Liver (tissue), 9 donors: ENCODE measurements around the gene WWOX. TPM values are rescaled to one million over a fixed set of nuclear protein-coding genes. Genes with fewer than 3 reads are reported as not detected.

Source experiments
- DNase-seq: peaks from one replicate; pipeline ENCODE4 v3.0.0-alpha.2; 2017; ENCODE audit warnings: low spot score
- H3K27ac ChIP-seq, 2 donors: one replicate each; pipeline ENCODE4 v1.7.0; 2013; ENCODE audit warnings: inconsistent platforms in 2 of 2, low read length in 2 of 2, control low read depth in 1 of 2, low read depth in 1 of 2, mild to moderate bottlenecking in 1 of 2
- H3K27me3 ChIP-seq, 4 donors: one replicate each; pipeline versions ENCODE4 v1.6.1 to v1.7.0; 2013; ENCODE audit warnings: low read length in 3 of 4, inconsistent platforms in 1 of 4, mild to moderate bottlenecking in 1 of 4, moderate library complexity in 1 of 4; ENCODE audit not compliant: control insufficient read depth in 4 of 4, insufficient read depth in 4 of 4
- H3K36me3 ChIP-seq, 4 donors: one replicate each; pipeline versions ENCODE4 v1.6.1 to v1.7.0; 2013; ENCODE audit warnings: low read length in 3 of 4, mild to moderate bottlenecking in 3 of 4, low read depth in 1 of 4, moderate library complexity in 1 of 4; ENCODE audit not compliant: control insufficient read depth in 4 of 4, insufficient read depth in 3 of 4
- H3K4me1 ChIP-seq, 4 donors: one replicate each; pipeline versions ENCODE4 v1.6.1 to v1.7.0; 2013; ENCODE audit warnings: low read length in 3 of 4, mild to moderate bottlenecking in 3 of 4, moderate library complexity in 1 of 4; ENCODE audit not compliant: control insufficient read depth in 4 of 4, insufficient read depth in 4 of 4
- H3K4me3 ChIP-seq, 3 donors: one replicate each; pipeline versions ENCODE4 v1.6.1 to v1.7.0; 2013; ENCODE audit warnings: low read length in 3 of 3, control low read depth in 1 of 3, low read depth in 1 of 3, mild to moderate bottlenecking in 1 of 3
- H3K9ac ChIP-seq, 2 donors: one replicate each; pipeline ENCODE4 v1.7.0; 2013; ENCODE audit warnings: low read length in 2 of 2, mild to moderate bottlenecking in 2 of 2, moderate library complexity in 2 of 2, control low read depth in 1 of 2, low read depth in 1 of 2
- H3K9me3 ChIP-seq, 4 donors: one replicate each; pipeline versions ENCODE4 v1.6.1 to v1.7.0; 2013; ENCODE audit warnings: low read length in 3 of 4; ENCODE audit not compliant: control insufficient read depth in 4 of 4
- EGR1 ChIP-seq, 2 donors: IDR thresholded peaks; 2 replicates each; pipeline ENCODE4 v1.6.1; 2016 to 2018; ENCODE audit warnings: antibody characterized with exemption in 2 of 2, low read depth in 2 of 2
- FOXA1 ChIP-seq: IDR thresholded peaks from 2 replicates; pipeline ENCODE4 v1.6.1; 2016; ENCODE audit warnings: antibody characterized with exemption
- FOXA2 ChIP-seq: IDR thresholded peaks from 2 replicates; pipeline ENCODE4 v1.6.1; 2016; ENCODE audit warnings: antibody characterized with exemption
- GABPA ChIP-seq, 2 donors: IDR thresholded peaks in 1 of 2; conservative IDR thresholded peaks in 1 of 2; 2 replicates each; pipeline ENCODE4 v1.6.1; 2016; ENCODE audit warnings: antibody characterized with exemption in 2 of 2, mild to moderate bottlenecking in 1 of 2, moderate library complexity in 1 of 2
- HNF4A ChIP-seq, 2 donors: conservative IDR thresholded peaks; 2 replicates each; pipeline ENCODE4 v1.6.1; 2016; ENCODE audit warnings: antibody characterized with exemption in 2 of 2, mild to moderate bottlenecking in 2 of 2
- HNF4G ChIP-seq: IDR thresholded peaks from 2 replicates; pipeline ENCODE4 v1.6.1; 2016; ENCODE audit warnings: antibody characterized with exemption
- JUND ChIP-seq, 2 donors: IDR thresholded peaks; 2 replicates each; pipeline ENCODE4 v1.6.1; 2016; ENCODE audit warnings: antibody characterized with exemption in 2 of 2
- NR2F2 ChIP-seq: IDR thresholded peaks from 2 replicates; pipeline ENCODE4 v1.6.1; 2016; ENCODE audit warnings: antibody characterized with exemption
- RAD21 ChIP-seq, 2 donors: IDR thresholded peaks; 2 replicates each; pipeline ENCODE4 v1.6.1; 2016; ENCODE audit warnings: antibody characterized with exemption in 2 of 2, mild to moderate bottlenecking in 2 of 2
- RXRA ChIP-seq, 2 donors: IDR thresholded peaks; 2 replicates each; pipeline ENCODE4 v1.6.1; 2017 to 2018; ENCODE audit warnings: antibody characterized with exemption in 2 of 2, mild to moderate bottlenecking in 1 of 2
- SP1 ChIP-seq: IDR thresholded peaks from 2 replicates; pipeline ENCODE4 v1.6.1; 2018; ENCODE audit warnings: antibody characterized with exemption, mild to moderate bottlenecking
- TAF1 ChIP-seq: conservative IDR thresholded peaks from 2 replicates; pipeline ENCODE4 v1.6.1; 2016; ENCODE audit warnings: antibody characterized with exemption, mild to moderate bottlenecking
- YY1 ChIP-seq: IDR thresholded peaks from 2 replicates; pipeline ENCODE4 v1.6.1; 2016; ENCODE audit warnings: antibody characterized with exemption, mild to moderate bottlenecking
- WGBS: extraction: QIAGEN DNeasy Blood & Tissue Kit; methylation state at CpG from one replicate; pipeline ENCODE4 v1.1.7; 2013; 5-methylcytosine and 5-hydroxymethylcytosine counted together
- polyA plus RNA-seq, 2 donors: library from polyadenylated mRNA; stranded (reverse) in 1 of 2; unstranded in 1 of 2; fragments of 200-250 nt in 1 of 2; fragments of >200 nt in 1 of 2; fragmentation: Nextera tagmentation in 1 of 2; extraction: Ambion mirVana in 1 of 2; gene quantifications; one replicate each; pipeline versions ENCODE4 v1.2.1 to v1.2.3, GENCODE V29; 2013 to 2015
- total RNA-seq, 2 donors: library from RNA; depleted of rRNA; stranded (reverse); fragments of >200 nt; gene quantifications; one replicate each; pipeline ENCODE4 v1.2.3, GENCODE V29; 2014
- TF ChIP-seq, protein P1 (sequence below): IDR thresholded peaks from 2 replicates; pipeline ENCODE4 v1.6.1; 2016; ENCODE audit warnings: antibody characterized with exemption, mild to moderate bottlenecking
- TF ChIP-seq, protein P2 (sequence below): IDR thresholded peaks from 2 replicates; pipeline ENCODE4 v1.6.1; 2016; ENCODE audit warnings: antibody characterized with exemption
- TF ChIP-seq, protein P3 (sequence below): IDR thresholded peaks from 2 replicates; pipeline ENCODE4 v1.6.1; 2016; ENCODE audit warnings: antibody characterized with exemption
- TF ChIP-seq, protein P4 (sequence below): fragments of 150-350 bp; IDR thresholded peaks from 2 replicates; pipeline ENCODE4 v1.5.1; 2017; ENCODE audit warnings: improper control_type of control experiment, low read depth, low read length; ENCODE audit not compliant: missing input control
- TF ChIP-seq, protein P5 (sequence below): IDR thresholded peaks from 2 replicates; pipeline ENCODE4 v1.6.1; 2016; ENCODE audit warnings: antibody characterized with exemption
- donor health status: healthy.
- donor health status: healthy.
- donor health status: healthy.
- donor health status: healthy.
- donor health status: healthy.

Gene WWOX
- total and polyA plus RNA-seq, 4 donors, result 9.8 to 46.0 (median 15.3) TPM

DNA sequence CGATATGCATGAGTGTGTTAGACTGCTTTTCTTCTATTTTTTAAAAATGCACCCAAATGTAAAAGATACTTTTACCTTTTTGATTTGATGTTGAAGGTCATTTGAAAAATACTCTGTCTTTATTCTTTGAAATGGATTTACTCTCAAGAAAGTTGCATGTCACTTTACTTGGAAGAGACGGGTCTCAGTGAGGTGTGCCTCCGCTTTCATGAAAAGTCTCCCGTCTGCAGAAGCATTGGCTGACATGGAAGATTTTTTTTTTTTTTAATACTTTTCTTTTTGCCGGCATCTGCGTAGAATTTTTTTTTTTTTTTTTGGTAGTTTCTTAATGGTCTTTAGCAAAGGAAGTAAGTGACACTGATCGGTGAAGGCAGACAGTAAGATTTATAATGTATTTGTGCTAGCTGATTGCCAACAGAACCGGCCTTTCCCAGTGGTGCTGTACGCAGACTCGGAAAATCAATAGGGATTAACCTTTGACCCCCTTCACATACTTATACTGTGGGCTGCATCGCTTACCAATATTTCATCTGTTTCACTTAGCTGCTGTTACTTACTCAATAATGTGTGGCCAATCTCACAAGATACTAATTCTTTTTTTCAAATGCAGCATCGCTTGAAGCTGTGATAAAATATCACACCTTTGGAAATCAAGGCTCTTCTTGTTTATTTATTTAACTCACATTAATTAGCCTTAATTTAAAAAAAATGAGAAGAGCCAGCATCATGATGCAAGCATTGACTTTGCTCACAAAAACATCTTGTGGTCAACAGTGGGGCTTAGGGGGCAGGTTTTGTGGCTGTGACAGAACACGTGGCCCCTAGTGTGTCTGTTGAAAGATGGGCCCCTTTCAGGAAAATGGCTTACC lies 383.9 kb downstream of the WWOX start:
- H3K4me1 ChIP-seq, result peaks cover 6 to 28% (median 20%) of the 10 kb centered on the region in 4 donors
- no peak for DNase-seq
- H3K4me3 ChIP-seq, result no peak overlapping the region
- H3K27ac ChIP-seq, result no peak overlapping the region
- no peaks in the 10 kb centered on the region for H3K9me3 ChIP-seq
- H3K9ac ChIP-seq, result no peak overlapping the region
- H3K36me3 ChIP-seq, result no peaks in the 10 kb centered on the region
- TF ChIP-seq TAF1 (no peak), RXRA (IDR thresholded peaks at IDR 0.05) (peak; percentile 41 to 55), FOXA1 (no peak), YY1 (peak; percentile 28), HNF4G (peak; percentile 39), SP1 (peak; percentile 70), JUND (IDR thresholded peaks at IDR 0.05) (no peak), EGR1 (IDR thresholded peaks at IDR 0.05; ENCODE audit: low read depth in 2 of 2) (no peak), NR2F2 (peak; percentile 77), RAD21 (IDR thresholded peaks at IDR 0.05) (peak in 1 of 2 donors; percentile 41), FOXA2 (no peak), GABPA (IDR thresholded peaks at IDR 0.05 in 1 of 2, conservative IDR thresholded peaks at IDR 0.05 in 1 of 2) (no peak), HNF4A (conservative IDR thresholded peaks at IDR 0.05) (peak; percentile 75 to 84)
- TF ChIP-seq, protein P1, sequence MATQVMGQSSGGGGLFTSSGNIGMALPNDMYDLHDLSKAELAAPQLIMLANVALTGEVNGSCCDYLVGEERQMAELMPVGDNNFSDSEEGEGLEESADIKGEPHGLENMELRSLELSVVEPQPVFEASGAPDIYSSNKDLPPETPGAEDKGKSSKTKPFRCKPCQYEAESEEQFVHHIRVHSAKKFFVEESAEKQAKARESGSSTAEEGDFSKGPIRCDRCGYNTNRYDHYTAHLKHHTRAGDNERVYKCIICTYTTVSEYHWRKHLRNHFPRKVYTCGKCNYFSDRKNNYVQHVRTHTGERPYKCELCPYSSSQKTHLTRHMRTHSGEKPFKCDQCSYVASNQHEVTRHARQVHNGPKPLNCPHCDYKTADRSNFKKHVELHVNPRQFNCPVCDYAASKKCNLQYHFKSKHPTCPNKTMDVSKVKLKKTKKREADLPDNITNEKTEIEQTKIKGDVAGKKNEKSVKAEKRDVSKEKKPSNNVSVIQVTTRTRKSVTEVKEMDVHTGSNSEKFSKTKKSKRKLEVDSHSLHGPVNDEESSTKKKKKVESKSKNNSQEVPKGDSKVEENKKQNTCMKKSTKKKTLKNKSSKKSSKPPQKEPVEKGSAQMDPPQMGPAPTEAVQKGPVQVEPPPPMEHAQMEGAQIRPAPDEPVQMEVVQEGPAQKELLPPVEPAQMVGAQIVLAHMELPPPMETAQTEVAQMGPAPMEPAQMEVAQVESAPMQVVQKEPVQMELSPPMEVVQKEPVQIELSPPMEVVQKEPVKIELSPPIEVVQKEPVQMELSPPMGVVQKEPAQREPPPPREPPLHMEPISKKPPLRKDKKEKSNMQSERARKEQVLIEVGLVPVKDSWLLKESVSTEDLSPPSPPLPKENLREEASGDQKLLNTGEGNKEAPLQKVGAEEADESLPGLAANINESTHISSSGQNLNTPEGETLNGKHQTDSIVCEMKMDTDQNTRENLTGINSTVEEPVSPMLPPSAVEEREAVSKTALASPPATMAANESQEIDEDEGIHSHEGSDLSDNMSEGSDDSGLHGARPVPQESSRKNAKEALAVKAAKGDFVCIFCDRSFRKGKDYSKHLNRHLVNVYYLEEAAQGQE, result peak; percentile 15
- TF ChIP-seq, protein P2, sequence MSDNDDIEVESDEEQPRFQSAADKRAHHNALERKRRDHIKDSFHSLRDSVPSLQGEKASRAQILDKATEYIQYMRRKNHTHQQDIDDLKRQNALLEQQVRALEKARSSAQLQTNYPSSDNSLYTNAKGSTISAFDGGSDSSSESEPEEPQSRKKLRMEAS, result peak; percentile 27
- TF ChIP-seq, protein P3, sequence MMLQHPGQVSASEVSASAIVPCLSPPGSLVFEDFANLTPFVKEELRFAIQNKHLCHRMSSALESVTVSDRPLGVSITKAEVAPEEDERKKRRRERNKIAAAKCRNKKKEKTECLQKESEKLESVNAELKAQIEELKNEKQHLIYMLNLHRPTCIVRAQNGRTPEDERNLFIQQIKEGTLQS, result no peak
- TF ChIP-seq, protein P4, sequence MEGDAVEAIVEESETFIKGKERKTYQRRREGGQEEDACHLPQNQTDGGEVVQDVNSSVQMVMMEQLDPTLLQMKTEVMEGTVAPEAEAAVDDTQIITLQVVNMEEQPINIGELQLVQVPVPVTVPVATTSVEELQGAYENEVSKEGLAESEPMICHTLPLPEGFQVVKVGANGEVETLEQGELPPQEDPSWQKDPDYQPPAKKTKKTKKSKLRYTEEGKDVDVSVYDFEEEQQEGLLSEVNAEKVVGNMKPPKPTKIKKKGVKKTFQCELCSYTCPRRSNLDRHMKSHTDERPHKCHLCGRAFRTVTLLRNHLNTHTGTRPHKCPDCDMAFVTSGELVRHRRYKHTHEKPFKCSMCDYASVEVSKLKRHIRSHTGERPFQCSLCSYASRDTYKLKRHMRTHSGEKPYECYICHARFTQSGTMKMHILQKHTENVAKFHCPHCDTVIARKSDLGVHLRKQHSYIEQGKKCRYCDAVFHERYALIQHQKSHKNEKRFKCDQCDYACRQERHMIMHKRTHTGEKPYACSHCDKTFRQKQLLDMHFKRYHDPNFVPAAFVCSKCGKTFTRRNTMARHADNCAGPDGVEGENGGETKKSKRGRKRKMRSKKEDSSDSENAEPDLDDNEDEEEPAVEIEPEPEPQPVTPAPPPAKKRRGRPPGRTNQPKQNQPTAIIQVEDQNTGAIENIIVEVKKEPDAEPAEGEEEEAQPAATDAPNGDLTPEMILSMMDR, result no peak
- TF ChIP-seq, protein P5, sequence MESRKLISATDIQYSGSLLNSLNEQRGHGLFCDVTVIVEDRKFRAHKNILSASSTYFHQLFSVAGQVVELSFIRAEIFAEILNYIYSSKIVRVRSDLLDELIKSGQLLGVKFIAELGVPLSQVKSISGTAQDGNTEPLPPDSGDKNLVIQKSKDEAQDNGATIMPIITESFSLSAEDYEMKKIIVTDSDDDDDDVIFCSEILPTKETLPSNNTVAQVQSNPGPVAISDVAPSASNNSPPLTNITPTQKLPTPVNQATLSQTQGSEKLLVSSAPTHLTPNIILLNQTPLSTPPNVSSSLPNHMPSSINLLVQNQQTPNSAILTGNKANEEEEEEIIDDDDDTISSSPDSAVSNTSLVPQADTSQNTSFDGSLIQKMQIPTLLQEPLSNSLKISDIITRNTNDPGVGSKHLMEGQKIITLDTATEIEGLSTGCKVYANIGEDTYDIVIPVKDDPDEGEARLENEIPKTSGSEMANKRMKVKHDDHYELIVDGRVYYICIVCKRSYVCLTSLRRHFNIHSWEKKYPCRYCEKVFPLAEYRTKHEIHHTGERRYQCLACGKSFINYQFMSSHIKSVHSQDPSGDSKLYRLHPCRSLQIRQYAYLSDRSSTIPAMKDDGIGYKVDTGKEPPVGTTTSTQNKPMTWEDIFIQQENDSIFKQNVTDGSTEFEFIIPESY, result peak; percentile 39
- H3K27me3 ChIP-seq, result no peaks in the 10 kb centered on the region
- WGBS, result 53% methylated on average over 13 of the region's 13 CpGs
